Naive thymus-derived CD4-positive, alpha-beta T cell (primary cell): ENCODE results near the gene CUEDC1. TPM values are rescaled to one million over a fixed set of nuclear protein-coding genes. Genes with fewer than 3 reads are reported as not detected.
A peak's percentile ranks its signal among the peaks of the same experiment; 100 is the strongest.

Experiments used
- ATAC-seq: fragments of 150-1000 bp; cut with Tn5 transposase; 2 replicates; pipeline ENCODE4 v1.10.0; 2021; ENCODE audit warnings: mild to moderate bottlenecking, moderate library complexity
- CTCF ChIA-PET: fragments of 350-600 bp; sonication (Branson Sonifier 250); formaldehyde crosslinking; loops from one replicate; lab custom pipeline; 2021; ENCODE audit warnings: antibody characterized with exemption; lab: Charles Lee
- POLR2A ChIA-PET: fragments of 350-600 bp; sonication (Branson Sonifier 250); formaldehyde crosslinking; loops from one replicate; lab custom pipeline; 2021; ENCODE audit warnings: antibody characterized with exemption, inconsistent platforms; lab: Charles Lee
- DNase-seq, 9 donors: peaks; one replicate each; pipeline versions ENCODE4 v3.0.0 to v3.0.0-alpha.2; 2020 to 2022; ENCODE audit warnings: mixed read lengths in 1 of 9
- H3K27ac ChIP-seq: one replicate; pipeline ENCODE4 v1.7.0; 2013; ENCODE audit warnings: mild to moderate bottlenecking, low read depth, low read length, moderate library complexity
- H3K27me3 ChIP-seq, 2 donors: one replicate each; pipeline ENCODE4 v1.7.0; 2013; ENCODE audit warnings: low read length in 2 of 2, mild to moderate bottlenecking in 2 of 2, moderate library complexity in 2 of 2; ENCODE audit not compliant: control insufficient read depth in 2 of 2, insufficient read depth in 2 of 2
- H3K36me3 ChIP-seq, 3 experiments: 1 replicate in 2 of 3; 2 replicates in 1 of 3; pipeline ENCODE4 v1.7.0; 2013; ENCODE audit warnings: low read length in 3 of 3, mild to moderate bottlenecking in 3 of 3, moderate library complexity in 1 of 3; ENCODE audit not compliant: insufficient read depth in 3 of 3, control insufficient read depth in 2 of 3
- H3K4me1 ChIP-seq, 2 donors: one replicate each; pipeline ENCODE4 v1.7.0; 2013; ENCODE audit warnings: low read length in 2 of 2, mild to moderate bottlenecking in 2 of 2, moderate library complexity in 1 of 2; ENCODE audit not compliant: control insufficient read depth in 2 of 2, insufficient read depth in 2 of 2
- H3K4me3 ChIP-seq: 2 replicates; pipeline ENCODE4 v1.7.0; 2013; ENCODE audit warnings: mild to moderate bottlenecking, low read length
- H3K9me3 ChIP-seq, 3 experiments: 1 replicate in 2 of 3; 2 replicates in 1 of 3; pipeline ENCODE4 v1.7.0; 2013; ENCODE audit warnings: low read length in 3 of 3; ENCODE audit not compliant: control insufficient read depth in 2 of 3
- H3K27ac Mint-ChIP-seq, 9 donors: one replicate each; pipeline ENCODE4 v1.8.0; 2020 to 2022; ENCODE audit warnings: mixed read lengths in 9 of 9, mild to moderate bottlenecking in 8 of 9, moderate library complexity in 5 of 9, inconsistent platforms in 2 of 9
- H3K27me3 Mint-ChIP-seq, 5 donors: one replicate each; pipeline ENCODE4 v1.8.0; 2021 to 2022; ENCODE audit warnings: mixed read lengths in 5 of 5, mild to moderate bottlenecking in 1 of 5
- H3K36me3 Mint-ChIP-seq, 5 donors: one replicate each; pipeline ENCODE4 v1.8.0; 2020 to 2022; ENCODE audit warnings: mixed read lengths in 5 of 5, mild to moderate bottlenecking in 3 of 5, inconsistent platforms in 1 of 5
- H3K4me1 Mint-ChIP-seq, 7 donors: one replicate each; pipeline ENCODE4 v1.8.0; 2020 to 2022; ENCODE audit warnings: mixed read lengths in 7 of 7, mild to moderate bottlenecking in 3 of 7, inconsistent platforms in 1 of 7
- H3K4me3 Mint-ChIP-seq, 10 donors: one replicate each; pipeline ENCODE4 v1.8.0; 2020 to 2022; ENCODE audit warnings: mild to moderate bottlenecking in 10 of 10, mixed read lengths in 10 of 10, moderate library complexity in 6 of 10, inconsistent platforms in 2 of 10
- H3K9me3 Mint-ChIP-seq, 11 donors: one replicate each; pipeline ENCODE4 v1.8.0; 2020 to 2022; ENCODE audit warnings: mixed read lengths in 11 of 11, mild to moderate bottlenecking in 4 of 11, inconsistent platforms in 1 of 11, moderate library complexity in 1 of 11
- intact Hi-C, 2 donors: fragments of 100-400 bp; cut with micrococcal nuclease; formaldehyde crosslinking; loops; one replicate each; pipeline ENCODE4 v1.15.1; 2023
- polyA plus RNA-seq, 2 donors: library from polyadenylated mRNA; unstranded; fragments of 300-500 nt; fragmentation: Illumina TruSeq; gene quantifications; one replicate each; pipeline ENCODE4 v1.2.3, GENCODE V29; 2021
- total RNA-seq, 6 experiments: library from RNA in 5 of 6; stranded (reverse) in 5 of 6; gene quantifications; 1 replicate in 5 of 6; 2 replicates in 1 of 6; pipeline ENCODE4 v1.2.3 and lab custom pipeline; 2021 to 2026

CUEDC1 gene
- total and polyA plus RNA-seq, 7 experiments from 2014 or later: 0.10 to 7.7 (median 1.0) TPM; not detected in 2

- H3K36me3 Mint-ChIP-seq: peaks cover 0 to 19% (median 13%) of the 10 kb centered on the region in 5 donors
These were observed 44.3 kb upstream of the CUEDC1 start for GRCh38 chr17:57999496-58000017.

GRCh38 chr17:57999010-57999495 is 43.8 kb upstream of the CUEDC1 start:
- Histone ChIP-seq H3K9me3 (no peaks in the 10 kb centered on the region), H3K4me3 (no peak overlapping the region), H3K27ac (peak overlapping the region; percentile 5), H3K36me3 (peaks cover 5 to 24% (median 13%) of the 10 kb centered on the region in 3 experiments), H3K27me3 (no peaks in the 10 kb centered on the region), H3K4me1 (peaks cover 5 to 10% of the 10 kb centered on the region in 2 donors)
- no peaks in the 10 kb centered on the region for H3K27me3 Mint-ChIP-seq
- DNase-seq (no peak), ATAC-seq (no peak)
- ChIA-PET POLR2A (interaction anchor here (0.7 to 11.2 kb wide), 10 partner anchors 7 to 168 kb away, joined by 3 to 113 read pairs (median 4); partner anchors contain the start of genes DYNLL2, SRSF1 and VEZF1), CTCF (interaction anchor here (0.6 to 5.1 kb wide), 29 partner anchors 8 to 202 kb away, joined by 3 to 45 read pairs (median 4); partner anchors contain the start of genes SRSF1 and VEZF1)
- intact Hi-C loops: loop anchor here (1.0 to 5.0 kb wide), 10 partner anchors 8 to 868 kb away; partner anchors contain the start of genes CUEDC1 (in 1 of the 2), MRPS23 (in 1 of the 2) and SRSF1 (in 1 of the 2)
- peaks cover 0 to 2% (median 0%) of the 10 kb centered on the region in 11 donors for H3K9me3 Mint-ChIP-seq
- peaks cover 0 to 18% (median 13%) of the 10 kb centered on the region in 5 donors for H3K36me3 Mint-ChIP-seq
- peaks cover 22 to 65% (median 56%) of the 10 kb centered on the region in 7 donors for H3K4me1 Mint-ChIP-seq
- H3K4me3 Mint-ChIP-seq: no peak overlapping the region
- H3K27ac Mint-ChIP-seq: peak overlapping the region in 7 of 9 donors; percentile 1 to 79 (median 67)

More at GRCh38 chr17:57999496-58000017, 44.3 kb upstream of the CUEDC1 start:
- intact Hi-C loops: loop anchor here (1.0 to 10.0 kb wide), 11 partner anchors 8 to 1165 kb away; partner anchors contain the start of genes C17orf67 (in 1 of the 2), CUEDC1 (in 1 of the 2), DGKE (in 1 of the 2) and MRPS23 (in 1 of the 2)
- H3K4me3 ChIP-seq: no peak overlapping the region
- POLR2A ChIA-PET: interaction anchor here (0.7 to 4.2 kb wide), 9 partner anchors 10 to 168 kb away, joined by 3 to 33 read pairs (median 4); partner anchors contain the start of gene VEZF1
- CTCF ChIA-PET: interaction anchor here (0.6 to 5.1 kb wide), 29 partner anchors 8 to 202 kb away, joined by 3 to 45 read pairs (median 4); partner anchors contain the start of genes SRSF1 and VEZF1
- peak overlapping the region in 8 of 9 donors; percentile 1 to 79 (median 58) for H3K27ac Mint-ChIP-seq
- DNase-seq: peak in 7 of 9 donors; percentile 54 to 77 (median 71)
- H3K4me1 ChIP-seq: peaks cover 10 to 15% of the 10 kb centered on the region in 2 donors
- H3K27me3 ChIP-seq: no peaks in the 10 kb centered on the region
- H3K27me3 Mint-ChIP-seq: no peaks in the 10 kb centered on the region
- peak overlapping the region; percentile 5 for H3K27ac ChIP-seq
- peaks cover 0 to 2% (median 0%) of the 10 kb centered on the region in 11 donors for H3K9me3 Mint-ChIP-seq
- peaks cover 7 to 29% (median 18%) of the 10 kb centered on the region in 3 experiments for H3K36me3 ChIP-seq
- ATAC-seq: peak; percentile 87
- peaks cover 21 to 63% (median 55%) of the 10 kb centered on the region in 7 donors for H3K4me1 Mint-ChIP-seq
- H3K9me3 ChIP-seq: no peaks in the 10 kb centered on the region
- H3K4me3 Mint-ChIP-seq: no peak overlapping the region

GRCh38 chr17:57997085-57997809 is 42.0 kb upstream of the CUEDC1 start:
- H3K36me3 ChIP-seq: peaks cover 0 to 10% (median 0%) of the 10 kb centered on the region in 3 experiments
- Mint-ChIP-seq H3K4me1 (peaks cover 18 to 61% (median 55%) of the 10 kb centered on the region in 7 donors), H3K36me3 (peaks cover 0 to 7% (median 0%) of the 10 kb centered on the region in 5 donors), H3K4me3 (no peak overlapping the region), H3K27me3 (no peaks in the 10 kb centered on the region), H3K27ac (peak overlapping the region in 7 of 9 donors; percentile 44 to 81 (median 59)), H3K9me3 (peaks cover 0 to 2% (median 0%) of the 10 kb centered on the region in 11 donors)
- peaks cover 1 to 12% of the 10 kb centered on the region in 2 donors for H3K4me1 ChIP-seq
- H3K9me3 ChIP-seq: no peaks in the 10 kb centered on the region
- ATAC-seq: no peak
- no peak overlapping the region for H3K4me3 ChIP-seq
- no peak for DNase-seq
- no peaks in the 10 kb centered on the region for H3K27me3 ChIP-seq
- intact Hi-C loops: loop anchor here in 1 of 2 donors (5.0 kb wide), 1 partner anchor 40 kb away; the partner anchor contains the start of gene CUEDC1
- no peak overlapping the region for H3K27ac ChIP-seq
- ChIA-PET CTCF (interaction anchor here (0.5 to 5.1 kb wide), 10 partner anchors 7 to 352 kb away, joined by 3 to 45 read pairs (median 6); partner anchors contain the start of gene VEZF1), POLR2A (interaction anchor here (0.5 to 11.2 kb wide), 7 partner anchors 8 to 1231 kb away, joined by 3 to 113 read pairs (median 4); partner anchors contain the start of genes SRSF1 and VEZF1)

GRCh38 chr17:57995076-57995956 is 40.1 kb upstream of the CUEDC1 start:
- peaks cover 0 to under 1% (median 0%) of the 10 kb centered on the region in 3 experiments for H3K36me3 ChIP-seq
- Mint-ChIP-seq H3K4me1 (peaks cover 16 to 61% (median 52%) of the 10 kb centered on the region in 7 donors), H3K27ac (peak overlapping the region; percentile 10 to 90 (median 70)), H3K4me3 (peak overlapping the region in 4 of 10 donors; percentile 1 to 30 (median 12)), H3K9me3 (peaks cover 0 to 2% (median 0%) of the 10 kb centered on the region in 11 donors), H3K27me3 (no peaks in the 10 kb centered on the region), H3K36me3 (peaks cover 0 to 5% (median 0%) of the 10 kb centered on the region in 5 donors)
- ChIA-PET POLR2A (interaction anchor here (1.1 to 11.2 kb wide), 3 partner anchors 8 to 29 kb away, joined by 3 to 113 read pairs (median 5); partner anchors contain the start of gene SRSF1), CTCF (interaction anchor here (0.9 to 2.1 kb wide), 8 partner anchors 10 to 140 kb away, joined by 3 to 7 read pairs (median 4); no protein-coding TSS in a partner anchor)
- H3K27me3 ChIP-seq: no peaks in the 10 kb centered on the region
- DNase-seq: peak in 8 of 9 donors; percentile 27 to 66 (median 52)
- ATAC-seq: peak; percentile 91
- H3K9me3 ChIP-seq: no peaks in the 10 kb centered on the region
- H3K4me3 ChIP-seq: no peak overlapping the region
- intact Hi-C loops: loop anchor here (1.0 to 5.0 kb wide), 5 partner anchors 12 to 137 kb away; partner anchors contain the start of genes CUEDC1 (in 1 of the 2) and SRSF1 (in 1 of the 2)
- H3K27ac ChIP-seq: peak overlapping the region; percentile 56
- H3K4me1 ChIP-seq: peaks cover 0 to 19% of the 10 kb centered on the region in 2 donors

GRCh38 chr17:57994436-57994835 is 39.2 kb upstream of the CUEDC1 start:
- Histone ChIP-seq H3K36me3 (no peaks in the 10 kb centered on the region), H3K4me3 (no peak overlapping the region), H3K9me3 (no peaks in the 10 kb centered on the region), H3K27me3 (no peaks in the 10 kb centered on the region), H3K27ac (peak overlapping the region; percentile 34), H3K4me1 (peaks cover 0 to 19% of the 10 kb centered on the region in 2 donors)
- Mint-ChIP-seq H3K4me1 (peaks cover 19 to 63% (median 55%) of the 10 kb centered on the region in 7 donors), H3K9me3 (peaks cover 0 to 2% (median 0%) of the 10 kb centered on the region in 11 donors), H3K27ac (peak overlapping the region in 7 of 9 donors; percentile 22 to 90 (median 77)), H3K36me3 (peaks cover 0 to 5% (median 0%) of the 10 kb centered on the region in 5 donors), H3K4me3 (no peak overlapping the region), H3K27me3 (no peaks in the 10 kb centered on the region)
- DNase-seq (no peak), ATAC-seq (no peak)
- POLR2A ChIA-PET: interaction anchor here (0.9 to 11.2 kb wide), 6 partner anchors 8 to 142 kb away, joined by 3 to 113 read pairs (median 4); partner anchors contain the start of gene SRSF1
- CTCF ChIA-PET: interaction anchor here (0.5 to 2.1 kb wide), 3 partner anchors 9 to 134 kb away, joined by 3 to 6 read pairs (median 5); no protein-coding TSS in a partner anchor
- intact Hi-C loops: no loop called here
